ENCODE data around the gene SEC24D. TPM values are rescaled to one million over a fixed set of nuclear protein-coding genes. Genes with fewer than 3 reads are reported as not detected.

The SEC24D gene
- total RNA-seq, 1 experiment from 2014 or later: 35.8 TPM

DNA sequence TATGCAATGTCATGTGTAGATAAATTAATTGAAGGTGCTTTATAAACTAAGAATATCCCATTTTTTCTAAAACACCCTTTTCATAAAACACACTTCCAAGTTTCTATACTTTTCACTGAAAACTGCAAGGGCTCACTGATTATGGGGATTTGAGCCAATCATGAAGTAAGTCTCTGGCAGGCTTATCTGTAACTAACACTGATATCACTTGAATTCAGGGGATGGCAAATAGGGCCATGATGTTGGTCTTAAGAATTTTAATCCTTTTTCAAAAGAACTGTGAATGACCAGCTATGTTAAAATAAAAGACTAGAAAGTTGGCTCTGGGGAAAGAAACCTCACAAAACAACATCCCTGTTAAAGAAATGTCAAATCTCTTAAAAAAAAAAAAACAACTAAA, 13.0 kb upstream of the SEC24D start:
- intact Hi-C loops (cut with micrococcal nuclease; ENCODE audit: unreplicated experiment): no loop called here
- ChIA-PET POLR2A (ENCODE audit: low non-redundant PET) (no interaction called here), CTCF (no interaction called here)
- H3K4me1 ChIP-seq (ENCODE audit: insufficient read depth, low read length, poor library complexity, severe bottlenecking): no peaks in the 10 kb centered on the region
- no TSS peak for BruUV-seq (replicated peaks)
- H3K27ac ChIP-seq (ENCODE audit: low read depth, low read length, poor library complexity, severe bottlenecking): no peak overlapping the region
- no peaks in the 10 kb centered on the region for H3K9me3 ChIP-seq (ENCODE audit: low read depth, low read length, poor library complexity, severe bottlenecking)
- H3K4me3 ChIP-seq (ENCODE audit: low read depth, low read length, poor library complexity, severe bottlenecking): no peak overlapping the region
- H3K36me3 ChIP-seq (ENCODE audit: insufficient read depth, low read length, poor library complexity, severe bottlenecking): no peaks in the 10 kb centered on the region
- no peak for DNase-seq (ENCODE audit: low spot score)
- no peaks in the 10 kb centered on the region for H3K27me3 ChIP-seq (replicated peaks; ENCODE audit: insufficient read depth, low read depth, low read length, poor library complexity)
- TF ChIP-seq EZH2 (IDR thresholded peaks at IDR 0.05; ENCODE audit: borderline replicate concordance, low read depth, low read length, poor library complexity, severe bottlenecking): no peak

DNA sequence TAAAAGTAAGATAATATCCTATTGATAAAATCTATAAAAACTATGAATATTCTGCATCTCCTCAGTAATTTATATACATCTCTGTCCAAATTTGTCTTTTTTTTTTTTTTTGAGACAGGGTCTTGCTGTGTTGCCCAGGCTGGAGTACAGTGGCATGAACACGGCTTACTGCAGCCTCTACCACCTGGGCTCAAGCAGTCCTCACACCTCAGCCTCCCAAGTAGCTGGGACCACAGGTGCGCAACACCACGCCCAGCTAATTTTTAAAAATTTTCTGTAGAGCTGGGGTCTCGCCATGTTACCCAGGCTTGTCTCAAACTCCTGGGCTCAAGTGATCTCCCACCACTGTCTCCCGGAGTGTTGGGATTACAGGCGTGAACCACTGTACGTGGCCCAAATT, 12.3 kb upstream of the SEC24D start:
- Histone ChIP-seq H3K27ac (ENCODE audit: low read depth, low read length, poor library complexity, severe bottlenecking) (no peak overlapping the region), H3K9me3 (ENCODE audit: low read depth, low read length, poor library complexity, severe bottlenecking) (no peaks in the 10 kb centered on the region), H3K4me1 (ENCODE audit: insufficient read depth, low read length, poor library complexity, severe bottlenecking) (no peaks in the 10 kb centered on the region), H3K36me3 (ENCODE audit: insufficient read depth, low read length, poor library complexity, severe bottlenecking) (no peaks in the 10 kb centered on the region), H3K4me3 (ENCODE audit: low read depth, low read length, poor library complexity, severe bottlenecking) (no peak overlapping the region), H3K27me3 (replicated peaks; ENCODE audit: insufficient read depth, low read depth, low read length, poor library complexity) (no peaks in the 10 kb centered on the region)
- ChIA-PET CTCF (interaction anchor here (0.6 kb wide), 1 partner anchor 73 kb away, joined by 5 read pairs; no protein-coding TSS in a partner anchor), POLR2A (ENCODE audit: low non-redundant PET) (no interaction called here)
- no TSS peak for BruUV-seq (replicated peaks)
- intact Hi-C loops (cut with micrococcal nuclease; ENCODE audit: unreplicated experiment): no loop called here
- TF ChIP-seq EZH2 (IDR thresholded peaks at IDR 0.05; ENCODE audit: borderline replicate concordance, low read depth, low read length, poor library complexity, severe bottlenecking): no peak
- no peak for TF ChIP-seq CTCF (conservative IDR thresholded peaks at IDR 0.05; ENCODE audit: low read depth, low read length)
- DNase-seq (ENCODE audit: low spot score): no peak

DNA sequence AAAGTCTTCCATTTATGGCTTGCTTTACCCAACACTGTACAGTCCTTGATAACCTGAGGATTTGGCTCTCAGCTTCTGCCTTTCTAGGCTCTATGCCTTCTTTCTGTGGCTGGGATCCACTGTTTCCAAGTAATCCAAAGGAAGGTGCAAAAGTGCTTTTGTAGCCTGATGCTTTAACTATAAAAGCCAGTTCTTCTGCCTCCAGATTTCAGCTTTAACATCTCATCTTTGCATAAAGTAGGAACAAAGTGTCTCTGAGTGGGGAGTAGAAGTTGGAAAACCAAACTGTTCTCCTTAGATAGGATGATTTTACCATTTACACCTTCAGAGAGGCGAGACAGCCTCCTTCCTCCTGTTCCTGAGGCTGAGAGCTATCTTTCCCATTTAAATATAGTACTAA, 11.1 kb upstream of the SEC24D start:
- Histone ChIP-seq H3K27ac (ENCODE audit: low read depth, low read length, poor library complexity, severe bottlenecking) (no peak overlapping the region), H3K9me3 (ENCODE audit: low read depth, low read length, poor library complexity, severe bottlenecking) (no peaks in the 10 kb centered on the region)

More for the DNA sequence above, 11.1 kb upstream of the SEC24D start:
- ChIA-PET CTCF (no interaction called here), POLR2A (ENCODE audit: low non-redundant PET) (interaction anchor here (0.7 kb wide), 1 partner anchor 10 kb away, joined by 3 read pairs; no protein-coding TSS in a partner anchor)
- no peak overlapping the region for H3K4me3 ChIP-seq (ENCODE audit: low read depth, low read length, poor library complexity, severe bottlenecking)
- no peak for DNase-seq (ENCODE audit: low spot score)
- no peaks in the 10 kb centered on the region for H3K27me3 ChIP-seq (replicated peaks; ENCODE audit: insufficient read depth, low read depth, low read length, poor library complexity)
- no peaks in the 10 kb centered on the region for H3K36me3 ChIP-seq (ENCODE audit: insufficient read depth, low read length, poor library complexity, severe bottlenecking)
- H3K4me1 ChIP-seq (ENCODE audit: insufficient read depth, low read length, poor library complexity, severe bottlenecking): no peaks in the 10 kb centered on the region
- no TSS peak for BruUV-seq (replicated peaks)
- intact Hi-C loops (cut with micrococcal nuclease; ENCODE audit: unreplicated experiment): no loop called here
- TF ChIP-seq CTCF (conservative IDR thresholded peaks at IDR 0.05; ENCODE audit: low read depth, low read length): no peak
- no peak for TF ChIP-seq EZH2 (IDR thresholded peaks at IDR 0.05; ENCODE audit: borderline replicate concordance, low read depth, low read length, poor library complexity, severe bottlenecking)

All from A673 (cell line).